ENCODE measurements around the gene ASPDH.
"Not testable (repeated sequence)": the region's sequence is repeated elsewhere in the genome, so short reads cannot be mapped to it uniquely, and the experiment has no call there.

The ASPDH gene

DNA sequence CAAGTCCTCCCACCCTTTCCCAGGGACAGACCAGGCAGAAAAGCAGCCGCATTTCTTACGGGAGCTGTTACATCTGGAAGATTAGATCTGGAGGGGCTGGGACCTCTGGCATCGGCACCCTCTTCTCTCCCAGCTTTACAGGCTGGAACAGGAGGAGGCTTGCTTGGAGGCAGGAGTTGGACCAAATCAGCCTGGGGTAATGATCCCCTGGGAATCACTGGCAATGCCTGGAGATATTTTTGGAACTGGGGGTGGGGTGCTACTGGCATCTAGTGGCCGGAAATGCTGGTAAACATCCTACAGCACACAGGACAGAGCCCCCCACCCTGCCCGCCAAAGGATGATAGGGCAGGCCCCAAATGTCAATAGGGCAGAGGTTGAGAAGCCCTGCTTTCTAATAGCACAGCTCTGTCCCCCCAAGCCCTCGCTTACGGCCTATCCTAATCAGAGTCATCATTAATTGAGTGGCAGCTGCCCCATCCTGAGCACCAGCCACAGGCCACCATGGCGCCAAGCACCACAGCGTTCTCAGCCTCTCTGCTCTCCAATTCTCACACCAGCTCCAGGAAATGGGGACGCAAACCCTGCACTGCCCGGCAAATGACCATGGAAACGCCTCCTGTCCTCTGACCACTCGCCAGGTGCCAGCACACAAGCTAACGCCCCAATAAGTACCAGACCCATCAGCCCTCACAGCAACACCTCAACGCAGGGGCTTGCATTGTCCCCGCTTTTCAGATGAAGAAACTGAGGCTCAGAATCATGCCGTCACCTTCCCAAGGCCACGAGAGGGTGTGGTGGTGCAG lies 33.9 kb upstream of the ASPDH start:
- DNase-seq: no peak

DNA sequence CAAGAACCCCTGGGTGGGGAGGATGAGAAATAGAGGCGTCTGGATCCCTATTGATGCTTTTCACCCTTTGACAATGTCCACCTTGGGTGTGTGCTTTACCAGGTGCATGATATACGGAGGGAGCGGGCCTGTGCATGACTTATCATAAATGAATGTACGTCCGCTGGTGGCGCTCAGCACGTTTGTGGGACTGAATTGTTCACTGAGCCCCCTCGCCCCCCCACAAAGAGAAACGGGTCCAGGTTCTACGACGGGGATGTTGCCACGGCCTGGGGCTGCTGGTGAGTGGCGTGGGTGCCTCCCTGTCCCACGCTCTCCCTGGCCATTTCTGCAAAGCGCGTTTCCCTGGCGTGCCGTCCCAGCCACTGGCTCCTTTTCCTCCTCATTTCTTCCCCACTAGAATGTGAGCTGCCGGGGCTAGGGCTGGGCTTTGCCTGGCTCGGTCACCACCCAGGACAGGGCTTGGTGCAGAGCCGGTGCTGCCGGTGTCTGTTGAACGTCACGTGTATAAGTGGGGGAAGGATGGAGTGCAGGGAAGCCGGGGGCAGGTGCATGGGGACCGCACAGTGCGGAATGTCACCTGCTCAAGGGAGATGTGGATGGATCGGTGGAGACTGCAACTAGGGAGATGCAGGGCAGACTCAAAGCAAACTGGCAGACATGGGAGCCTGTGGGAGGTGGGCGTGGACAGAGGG lies 33.0 kb upstream of the ASPDH start:
- DNase-seq: no peak

DNA sequence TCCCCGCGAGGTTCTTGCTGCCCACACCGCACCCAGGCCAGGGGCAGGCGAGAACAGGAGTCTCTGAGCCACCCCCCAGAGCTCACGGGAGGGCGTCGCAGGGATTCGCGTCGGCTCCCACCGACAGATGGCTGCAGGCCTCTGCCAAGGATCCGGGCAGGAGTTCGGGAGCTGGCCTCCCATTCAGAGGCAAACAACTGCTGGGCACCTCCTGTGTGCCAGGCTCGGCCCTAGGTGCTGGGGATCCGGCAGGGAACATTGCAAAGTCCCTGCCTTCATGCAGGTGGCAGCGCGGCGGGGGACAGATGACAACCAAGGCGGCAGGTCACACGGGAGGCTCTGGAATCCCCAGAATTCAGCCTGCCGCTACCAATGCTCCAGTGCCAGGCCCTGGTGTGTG lies 29.2 kb upstream of the ASPDH start:
- DNase-seq: no peak

DNA sequence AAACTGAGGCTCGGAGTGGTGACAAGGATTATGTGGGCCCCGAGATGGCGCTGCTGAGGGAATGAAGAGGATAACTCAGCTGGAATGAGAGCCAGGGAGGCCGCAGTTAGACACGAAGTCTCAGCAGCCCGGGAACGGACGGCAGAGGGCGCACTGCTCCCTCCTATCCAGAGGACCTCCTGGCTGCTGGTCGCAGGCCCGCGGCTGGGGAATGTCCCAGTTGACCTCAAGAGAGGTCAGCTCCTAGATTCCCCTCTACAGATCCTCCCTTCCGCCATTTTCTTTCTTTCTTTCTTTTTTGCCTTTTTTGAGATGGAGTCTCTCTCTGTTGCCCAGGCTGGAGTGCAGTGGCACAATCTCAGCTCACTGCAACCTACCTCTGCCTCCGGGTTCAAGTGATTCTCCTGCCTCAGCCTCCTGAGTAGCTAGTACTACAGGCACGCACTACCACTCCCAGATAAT lies 24.1 kb upstream of the ASPDH start:
- DNase-seq: peak; percentile 81

DNA sequence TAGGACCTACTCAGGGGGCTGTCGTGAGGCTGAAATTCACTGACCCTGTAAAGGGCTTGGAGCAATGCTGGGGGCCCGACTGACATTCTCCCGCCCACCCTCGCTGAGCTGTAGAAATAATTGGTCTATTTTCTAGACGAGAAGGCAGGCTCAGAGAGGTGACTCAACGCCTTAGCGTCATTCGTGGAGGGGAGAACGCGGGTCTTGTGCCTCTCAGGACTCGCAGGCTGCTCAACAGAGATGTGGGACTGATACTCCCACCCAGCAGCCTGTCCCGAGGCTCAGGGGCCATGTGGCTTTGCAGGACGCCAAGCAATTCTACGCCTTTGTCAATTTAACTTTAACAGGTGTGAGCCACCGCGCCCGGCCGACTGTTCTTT lies 23.6 kb upstream of the ASPDH start:
- no peak for DNase-seq

DNA sequence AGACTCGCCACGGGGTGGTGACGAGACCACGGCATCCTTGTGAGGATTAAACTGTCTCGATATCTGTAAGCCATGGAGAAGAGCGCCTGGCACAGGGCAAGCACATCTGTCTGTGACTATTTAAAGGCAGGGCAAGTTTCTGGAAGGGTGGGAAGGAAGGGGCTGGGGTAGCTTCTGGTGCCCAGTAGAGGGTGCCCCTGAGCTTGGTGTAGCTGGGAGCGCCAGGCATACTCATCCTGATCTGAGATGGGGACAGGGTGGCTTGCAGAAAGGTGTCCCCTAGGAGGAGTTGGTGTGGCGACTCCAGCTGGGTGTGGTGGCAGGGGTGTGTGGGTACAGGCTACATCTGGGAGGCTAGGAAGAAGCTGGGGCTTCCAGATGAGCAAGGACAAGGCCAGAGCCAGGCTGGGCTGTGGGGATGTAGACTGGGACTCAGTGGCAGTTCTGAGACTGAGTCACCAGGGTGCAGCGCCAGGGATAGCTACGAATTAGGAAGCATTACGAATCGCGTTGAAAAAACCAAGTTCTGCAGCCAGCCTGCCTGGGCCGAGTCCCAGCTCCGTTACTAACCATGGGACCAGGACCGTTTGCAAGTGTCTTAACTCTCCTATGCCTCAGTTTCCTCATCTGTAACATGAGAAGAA lies 23.1 kb upstream of the ASPDH start:
- no peak for DNase-seq

DNA sequence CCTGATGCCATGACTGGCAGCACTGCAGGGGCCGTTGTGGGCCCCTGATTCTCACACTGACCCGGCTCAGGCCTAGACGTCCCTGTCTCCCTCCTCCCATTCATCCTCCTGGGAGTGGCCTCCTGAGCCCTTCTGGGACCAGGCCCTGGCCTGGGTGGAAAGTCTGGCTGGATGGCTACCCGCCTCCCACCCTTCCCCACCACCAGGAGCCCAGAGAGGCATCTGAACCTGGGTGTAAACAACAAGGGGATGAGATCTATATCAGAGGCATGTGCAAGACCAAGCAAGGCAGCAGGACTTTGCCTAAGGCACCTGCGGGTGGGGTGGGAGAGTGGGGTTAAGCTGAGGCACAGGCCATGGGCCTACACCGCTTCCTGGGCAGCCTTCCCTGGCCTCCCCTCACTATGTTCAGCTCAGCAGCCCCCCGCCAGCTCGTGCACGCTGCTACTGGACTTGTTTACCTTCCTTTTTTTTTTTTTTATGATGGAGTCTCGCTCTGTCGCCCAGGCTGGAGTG lies 22.0 kb upstream of the ASPDH start:
- no peak for DNase-seq

DNA sequence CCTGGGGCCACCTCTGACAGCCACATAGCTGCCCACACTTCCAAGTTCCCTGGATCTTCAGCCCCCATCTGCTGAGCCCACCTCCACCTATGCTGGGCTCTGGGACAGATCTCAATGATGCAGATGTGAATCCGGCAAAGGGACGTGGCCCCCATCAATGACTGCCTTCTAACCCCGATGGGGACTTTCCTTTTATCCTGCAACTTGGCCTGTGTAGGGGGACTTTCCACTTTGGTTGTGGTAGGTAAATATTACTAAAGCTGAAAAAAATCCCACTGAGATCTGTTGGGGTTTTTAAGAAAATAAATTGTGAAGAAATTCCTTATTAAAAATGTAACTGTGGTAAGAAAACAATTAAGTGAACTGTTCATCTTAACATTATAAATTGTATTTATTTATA lies 20.8 kb upstream of the ASPDH start:
- DNase-seq: no peak

DNA sequence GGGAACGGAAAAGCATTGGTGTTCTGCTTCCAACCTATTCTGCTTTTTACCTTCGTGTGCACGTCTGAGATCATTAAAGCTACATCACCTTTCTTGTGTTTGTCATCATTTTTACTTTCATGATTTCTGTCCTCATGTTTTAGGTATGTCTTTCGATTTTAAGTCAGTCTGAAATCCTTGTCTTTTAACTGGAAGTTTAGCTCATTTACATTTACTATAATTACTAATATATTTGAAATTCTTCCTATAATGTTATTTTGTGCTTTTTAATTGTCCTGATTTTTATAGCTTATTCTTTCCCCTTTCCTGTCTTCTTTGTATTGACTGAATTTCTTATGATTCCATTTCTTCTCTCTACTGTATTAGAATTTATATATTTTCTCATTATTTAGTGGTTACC lies 19.2 kb upstream of the ASPDH start:
- DNase-seq: no peak

DNA sequence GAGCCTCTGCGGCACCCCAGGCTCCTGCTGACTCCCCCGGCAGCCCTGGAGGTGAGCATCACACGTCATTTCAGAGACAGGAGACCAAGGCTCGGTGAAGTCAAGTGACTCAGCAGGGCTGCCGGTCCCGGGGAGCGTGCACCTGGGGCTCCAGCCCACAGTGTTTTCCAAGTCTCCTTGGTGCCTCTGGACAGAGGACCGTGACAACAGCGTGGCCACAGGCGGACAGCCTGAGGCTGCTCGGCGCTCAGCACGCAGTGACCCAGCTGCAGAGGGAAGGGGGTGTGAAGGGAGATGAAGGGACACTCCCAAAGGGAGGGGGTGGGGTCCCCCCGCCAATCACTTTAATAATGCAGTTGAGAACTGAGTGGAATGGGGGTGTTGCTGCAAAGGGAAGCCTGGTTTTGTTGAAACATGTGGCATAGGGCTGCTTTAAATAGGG lies 17.5 kb upstream of the ASPDH start:
- DNase-seq: no peak

DNA sequence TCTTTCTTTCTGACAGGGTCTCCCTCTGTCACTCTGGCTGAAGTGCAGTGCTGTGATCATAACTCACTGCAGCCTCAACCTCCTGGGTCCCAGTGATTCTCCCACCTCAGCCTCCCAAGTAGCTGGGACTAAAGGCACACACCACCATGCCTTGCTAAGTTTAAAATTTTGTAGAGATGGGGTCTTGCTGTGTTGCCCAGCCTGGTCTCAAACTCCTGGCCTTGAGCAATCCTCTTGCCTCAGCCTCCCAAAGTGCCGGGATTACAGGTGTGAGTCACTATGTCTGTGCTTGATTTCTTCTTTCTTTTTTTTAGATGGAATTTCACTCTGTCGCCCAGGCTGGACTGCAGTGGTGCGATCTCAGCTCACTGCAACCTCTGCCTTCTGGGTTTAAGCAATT lies 14.3 kb upstream of the ASPDH start:
- DNase-seq: not testable (repeated sequence)

DNA sequence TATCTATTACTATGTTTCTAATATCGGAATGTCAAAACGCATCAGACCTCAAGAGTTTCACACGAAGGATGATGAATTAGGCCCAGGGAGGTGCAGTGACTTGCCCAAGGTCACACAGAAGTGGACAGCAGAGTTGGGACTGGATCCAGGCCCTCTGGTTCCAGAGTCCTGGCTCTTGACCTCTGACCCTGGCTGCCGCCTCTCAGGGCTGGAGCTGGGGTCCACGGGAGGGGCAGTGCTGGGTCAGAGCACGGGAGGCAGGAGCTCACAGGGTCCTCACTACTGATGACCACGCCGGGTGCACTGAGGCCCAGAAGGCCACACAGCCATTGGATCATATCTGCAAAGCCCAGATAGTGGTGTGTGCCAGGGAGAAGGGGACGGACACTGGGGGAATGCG lies 9.2 kb upstream of the ASPDH start:
- no peak for DNase-seq

DNA sequence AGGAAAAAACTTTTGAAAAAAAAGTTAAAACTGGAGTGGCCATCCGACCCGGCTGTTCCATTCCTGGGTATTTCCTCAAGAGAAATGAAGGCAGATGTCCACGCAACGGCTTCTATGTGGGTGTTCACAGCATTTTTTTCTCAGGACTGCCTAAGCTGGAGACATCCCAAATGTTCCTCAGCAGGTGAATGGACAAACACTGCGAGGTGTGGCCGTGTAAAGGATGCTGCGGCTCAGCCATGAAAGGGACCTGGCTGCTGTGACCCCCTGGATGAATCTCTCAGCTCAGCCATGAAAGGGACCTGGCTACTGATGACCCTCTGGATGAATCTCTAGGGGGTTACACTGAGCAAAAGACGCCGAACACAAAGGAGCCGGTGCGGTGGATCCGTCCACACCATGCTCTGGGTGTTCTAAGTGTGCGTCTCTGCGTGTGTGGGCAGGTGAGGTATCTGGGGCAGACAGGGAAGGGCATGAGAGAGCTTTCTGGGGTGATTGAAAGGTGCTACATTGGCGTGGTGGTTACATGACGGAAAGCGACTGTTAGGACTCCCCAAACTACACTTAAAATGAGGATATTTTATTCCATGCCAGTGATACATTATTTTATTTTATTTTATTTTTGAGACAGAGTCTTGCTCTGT lies 7.2 kb upstream of the ASPDH start:
- DNase-seq: no peak

DNA sequence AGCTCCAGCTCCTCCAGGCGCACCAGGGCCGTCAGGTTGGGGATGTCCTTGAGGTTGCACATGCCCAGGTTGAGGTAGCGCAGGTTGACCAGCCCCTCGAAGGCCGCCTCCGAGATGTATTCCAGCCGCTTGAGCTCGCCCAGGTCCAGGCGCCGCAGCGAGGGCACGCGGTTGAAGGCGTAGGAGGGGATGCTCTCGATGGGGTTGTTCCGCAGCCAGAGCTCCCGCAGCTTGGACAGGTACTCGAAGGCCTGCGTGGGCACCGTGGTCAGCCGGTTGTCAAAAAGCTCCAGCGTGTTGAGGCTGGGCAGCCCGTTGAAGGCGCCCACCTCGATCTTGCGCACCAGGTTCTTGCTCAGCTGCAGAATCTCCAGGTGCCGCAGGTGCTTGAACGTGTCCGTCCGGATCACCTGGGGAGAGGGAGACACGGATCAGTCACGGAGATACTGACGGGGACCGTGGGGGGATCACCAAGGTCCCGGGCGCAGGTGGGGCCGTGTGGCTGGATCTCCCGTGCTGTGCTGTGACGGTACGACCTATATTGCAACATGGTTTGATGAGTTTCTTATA lies 5.4 kb upstream of the ASPDH start:
- no peak for DNase-seq

DNA sequence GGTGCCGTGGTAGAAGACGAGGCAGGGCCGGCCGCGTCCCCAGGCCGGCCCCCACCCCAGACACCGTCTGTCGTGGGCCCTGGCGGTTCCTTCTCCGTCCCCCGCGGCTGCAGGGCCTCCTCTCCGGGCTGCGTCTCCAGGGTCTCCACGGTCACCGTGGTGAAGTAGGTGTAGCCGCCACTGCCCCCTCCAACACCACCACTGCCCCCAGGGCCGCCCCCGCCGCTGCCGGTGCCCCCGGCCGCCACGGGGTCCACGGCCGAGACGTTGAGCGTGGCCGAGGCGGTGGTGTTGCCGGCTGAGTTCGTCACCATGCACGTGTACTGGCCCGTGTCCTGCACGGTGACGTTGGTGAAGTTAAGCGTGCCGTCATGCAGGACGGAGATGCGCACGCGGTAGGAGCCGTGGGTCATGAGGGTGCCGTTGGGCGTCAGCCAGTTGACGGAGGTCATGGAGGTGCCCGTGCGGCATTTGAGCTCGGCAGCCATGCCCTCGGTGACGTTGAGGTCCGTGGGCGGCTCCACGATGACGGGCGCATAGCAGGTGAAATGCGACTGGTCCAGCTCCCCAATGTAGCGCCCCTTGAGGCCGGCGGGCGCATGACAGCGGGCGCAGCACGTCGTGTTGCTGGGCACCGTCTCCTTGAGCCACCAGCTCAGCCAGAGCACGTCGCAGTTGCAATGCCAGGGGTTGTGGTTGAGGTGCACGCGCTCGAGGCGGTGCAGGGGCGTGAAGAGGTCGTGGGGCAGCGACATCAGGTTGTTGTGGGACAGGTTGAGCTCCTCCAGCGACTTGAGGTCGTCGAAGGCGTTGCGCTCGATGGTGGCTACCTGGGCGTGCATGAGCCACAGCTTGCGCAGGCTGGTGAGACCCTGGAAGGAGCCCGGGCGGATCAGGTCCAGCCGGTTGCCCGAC lies 4.6 kb upstream of the ASPDH start:
- no peak for DNase-seq

DNA sequence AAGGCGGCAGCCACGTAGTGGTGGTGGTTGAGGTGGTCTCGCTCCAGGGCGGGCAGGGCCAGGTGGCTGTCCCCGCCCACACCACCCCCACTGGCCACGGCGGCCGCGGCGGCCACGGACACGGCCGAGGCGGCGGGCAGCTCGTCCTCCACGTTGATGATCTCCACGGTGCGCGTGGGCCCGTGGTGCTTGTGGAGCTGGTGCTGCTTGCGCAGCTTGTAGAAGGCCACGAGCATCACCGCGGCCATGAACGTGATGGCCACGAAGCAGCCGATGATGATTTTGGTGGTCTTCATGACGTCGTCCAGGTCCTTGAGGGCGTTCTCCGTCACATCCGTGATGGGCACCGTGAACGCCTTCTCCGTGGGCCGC lies 4.0 kb upstream of the ASPDH start:
- no peak for DNase-seq

DNA sequence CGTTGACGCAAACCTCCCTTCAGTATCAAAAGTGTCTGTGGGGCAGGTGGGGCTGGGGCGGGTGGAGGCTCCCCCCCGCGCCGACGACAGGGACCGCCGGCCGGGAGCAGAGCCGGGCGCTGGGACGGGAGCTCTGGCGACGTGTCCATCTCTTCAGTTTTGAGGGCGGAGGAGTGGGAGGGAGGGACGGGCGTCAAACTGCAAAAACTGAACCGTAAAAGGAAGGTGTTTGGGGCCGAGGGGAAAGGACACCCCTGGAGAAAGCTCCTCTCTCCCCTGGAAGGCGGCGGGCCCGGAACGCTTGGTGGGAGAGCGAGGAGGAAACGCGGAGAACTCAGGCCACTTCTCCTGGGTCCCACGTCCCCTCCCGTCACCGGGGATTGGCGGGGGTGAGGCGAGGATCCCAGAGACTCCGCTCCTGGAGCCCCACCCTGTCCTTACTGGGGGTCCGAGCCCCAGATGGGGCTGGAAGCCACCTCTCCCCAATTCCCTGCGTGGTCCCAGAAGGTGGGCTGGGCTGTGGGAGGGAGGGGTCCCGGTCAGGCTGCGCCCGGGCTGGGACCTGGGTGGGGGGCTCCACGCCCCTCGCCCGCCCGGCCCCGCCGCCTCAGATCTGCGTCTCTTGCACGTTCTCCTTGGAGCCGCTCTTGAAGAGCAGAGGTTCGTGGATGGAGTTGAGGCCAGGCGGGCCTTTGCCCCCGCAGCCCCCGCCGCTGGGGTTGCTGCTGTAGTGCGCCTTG lies 3.4 kb upstream of the ASPDH start:
- DNase-seq: no peak

DNA sequence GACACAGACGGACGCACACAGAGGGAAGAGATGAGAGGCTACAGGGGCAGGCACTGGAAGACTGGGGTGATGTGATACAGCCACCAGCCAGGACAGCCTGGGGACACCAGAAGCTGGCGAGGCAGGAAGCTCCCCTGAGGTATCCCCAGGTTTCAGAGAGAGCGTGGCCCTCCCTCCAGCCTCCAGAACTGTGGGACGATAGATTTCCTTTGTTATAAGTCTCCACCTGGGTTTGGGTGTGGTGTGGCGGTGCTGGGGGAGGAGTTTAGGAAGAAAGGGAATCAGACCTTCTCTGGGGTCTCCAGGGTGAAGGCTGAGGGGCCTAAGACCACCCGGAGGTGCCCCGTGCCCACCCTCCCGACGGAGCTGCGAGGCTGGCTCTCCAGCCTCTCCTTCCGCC lies 2.7 kb upstream of the ASPDH start:
- no peak for DNase-seq

DNA sequence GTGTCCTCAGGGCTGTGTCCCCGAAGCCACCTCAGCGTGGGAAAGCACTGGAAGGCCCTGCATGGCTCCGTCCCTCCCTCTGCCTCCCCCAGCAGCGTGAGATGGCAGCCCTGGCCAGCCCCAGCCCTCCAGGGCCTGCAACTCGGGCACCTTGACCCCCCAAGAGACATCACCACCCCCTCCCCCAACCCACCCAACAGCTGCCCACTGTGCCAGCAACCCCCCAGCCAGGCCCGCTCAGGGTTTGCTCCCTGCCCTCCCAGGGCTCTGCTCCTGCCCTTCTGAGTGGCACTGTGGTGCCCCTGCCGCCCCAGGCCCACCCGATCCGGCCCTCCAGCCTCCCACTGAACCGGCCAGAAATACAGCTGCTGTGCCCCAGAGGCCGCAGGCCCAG lies 1.5 kb upstream of the ASPDH start:
- DNase-seq: no peak

DNA sequence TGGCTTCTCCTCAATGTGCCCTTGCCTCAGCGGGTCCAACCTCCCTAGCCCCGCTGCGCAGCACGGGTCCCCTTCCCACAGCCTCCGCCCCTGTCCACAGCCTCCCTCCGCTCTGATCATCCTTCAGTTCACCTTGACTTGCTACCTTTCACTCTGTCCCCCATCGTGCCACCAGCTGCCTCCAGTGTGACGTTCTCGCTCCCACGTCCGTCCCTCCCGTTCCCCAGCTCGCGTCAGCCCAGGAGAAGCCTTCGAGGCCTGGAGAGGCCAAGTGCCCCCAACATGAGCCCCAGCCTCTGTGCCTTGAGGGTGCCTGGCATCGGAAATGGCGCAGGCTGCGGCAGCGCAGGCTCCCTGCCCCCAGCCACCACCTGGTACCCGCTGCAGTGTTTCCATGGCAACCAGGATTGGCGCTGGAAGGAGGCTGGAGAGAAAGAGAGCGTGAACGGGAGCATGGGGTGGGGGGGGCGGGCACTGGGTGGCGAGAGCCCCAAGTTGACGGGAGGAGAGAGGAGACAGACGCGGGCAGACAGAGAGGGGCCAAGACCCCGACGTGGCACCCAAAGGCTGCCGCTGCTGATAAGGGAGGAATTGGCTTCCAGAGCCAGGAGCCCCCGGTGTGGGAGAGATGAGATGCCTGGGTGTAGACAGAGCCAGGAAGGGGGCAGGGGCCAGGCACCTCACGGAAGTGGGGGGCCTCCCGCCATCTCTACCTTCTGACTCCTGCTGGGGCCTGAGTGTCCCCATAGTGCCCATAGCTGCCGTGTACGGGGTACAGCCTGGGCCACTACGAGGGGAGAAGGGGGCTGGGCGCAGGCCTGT lies 844 bp upstream of the ASPDH start:
- DNase-seq: peak; percentile 41
